ENCODE measurements around the gene NAT8L.

GRCh38 chr4:2040391-2041238 is 18.5 kb upstream of the NAT8L start:
- no peak for TF ChIP-seq CTCF (IDR thresholded peaks at IDR 0.05; ENCODE audit: poor library complexity)
- TF ChIP-seq EZH2phosphoT487 (IDR thresholded peaks at IDR 0.05; ENCODE audit: low read depth, severe bottlenecking, unreplicated experiment) = no peak
